Transverse colon (tissue), 4 donors: ENCODE measurements around the gene THPO.

Experiments
- POLR2AphosphoS5 ChIP-seq, 3 donors: sonication (generic); formaldehyde crosslinking; IDR thresholded peaks; one replicate each; pipeline ENCODE4 v1.6.1; 2016; ENCODE audit warnings: antibody characterized with exemption in 3 of 3
- TF ChIP-seq, protein P1 (sequence below), 5 experiments: fragments of 200-600 bp in 3 of 5; fragments of 450-650 bp in 2 of 5; sonication (generic) in 3 of 5; IDR thresholded peaks; 1 replicate in 2 of 5; 2 replicates in 3 of 5; pipeline ENCODE4 v1.5.1; 2016 to 2017; ENCODE audit warnings: antibody characterized with exemption in 5 of 5, inconsistent platforms in 3 of 5, mild to moderate bottlenecking in 2 of 5, moderate library complexity in 1 of 5

DNA sequence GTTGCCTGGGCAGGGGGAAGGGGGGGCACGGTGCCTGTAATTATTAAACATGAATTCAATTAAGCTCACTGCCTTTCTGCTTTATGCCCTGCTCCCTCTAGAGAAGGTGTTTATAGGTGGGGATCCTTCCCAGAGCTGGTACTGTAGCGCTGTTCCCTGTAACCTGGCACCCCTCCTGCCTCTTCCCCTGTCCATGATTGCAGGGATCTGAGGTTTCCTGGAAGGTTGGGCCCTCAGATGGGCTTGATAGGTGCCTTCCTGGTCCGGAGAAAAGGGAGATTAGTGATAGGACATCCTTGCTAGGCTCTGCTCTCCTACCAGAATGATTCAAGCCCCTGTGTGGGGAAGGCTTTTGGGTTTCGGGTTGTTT is 42.7 kb downstream of the THPO start:
- TF ChIP-seq, protein P1, sequence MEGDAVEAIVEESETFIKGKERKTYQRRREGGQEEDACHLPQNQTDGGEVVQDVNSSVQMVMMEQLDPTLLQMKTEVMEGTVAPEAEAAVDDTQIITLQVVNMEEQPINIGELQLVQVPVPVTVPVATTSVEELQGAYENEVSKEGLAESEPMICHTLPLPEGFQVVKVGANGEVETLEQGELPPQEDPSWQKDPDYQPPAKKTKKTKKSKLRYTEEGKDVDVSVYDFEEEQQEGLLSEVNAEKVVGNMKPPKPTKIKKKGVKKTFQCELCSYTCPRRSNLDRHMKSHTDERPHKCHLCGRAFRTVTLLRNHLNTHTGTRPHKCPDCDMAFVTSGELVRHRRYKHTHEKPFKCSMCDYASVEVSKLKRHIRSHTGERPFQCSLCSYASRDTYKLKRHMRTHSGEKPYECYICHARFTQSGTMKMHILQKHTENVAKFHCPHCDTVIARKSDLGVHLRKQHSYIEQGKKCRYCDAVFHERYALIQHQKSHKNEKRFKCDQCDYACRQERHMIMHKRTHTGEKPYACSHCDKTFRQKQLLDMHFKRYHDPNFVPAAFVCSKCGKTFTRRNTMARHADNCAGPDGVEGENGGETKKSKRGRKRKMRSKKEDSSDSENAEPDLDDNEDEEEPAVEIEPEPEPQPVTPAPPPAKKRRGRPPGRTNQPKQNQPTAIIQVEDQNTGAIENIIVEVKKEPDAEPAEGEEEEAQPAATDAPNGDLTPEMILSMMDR (IDR thresholded peaks at IDR 0.05) = no peak
- TF ChIP-seq POLR2AphosphoS5 (IDR thresholded peaks at IDR 0.05) = no peak
